ENCODE data around the gene UTP4.
"Not testable (repeated sequence)": the region's sequence is repeated elsewhere in the genome, so short reads cannot be mapped to it uniquely, and the experiment has no call there.

UTP4 gene

DNA sequence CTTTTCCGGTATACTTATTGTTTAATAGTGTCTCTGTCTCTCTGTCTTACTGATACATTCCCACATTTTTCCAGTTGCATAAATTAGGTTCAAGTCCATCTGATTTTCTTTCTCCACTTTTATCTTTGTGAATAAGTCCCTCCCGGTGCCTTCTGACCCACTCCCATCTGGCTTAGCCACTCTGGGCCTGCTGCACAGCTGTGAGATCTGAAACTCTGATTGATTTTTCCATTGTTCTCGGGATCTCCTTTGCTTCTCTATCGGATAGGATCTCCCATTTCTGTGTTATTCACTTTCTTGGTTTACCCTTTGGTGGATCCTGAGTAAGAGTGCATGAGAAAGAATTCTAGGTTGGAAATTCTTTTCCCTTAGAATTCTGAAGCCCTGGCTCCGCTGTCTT, 8.6 kb downstream of the UTP4 start:
- peaks cover 60% of the 10 kb centered on the region for H3K79me2 ChIP-seq (ENCODE audit: low read length)
- no peak overlapping the region for H3K9ac ChIP-seq (ENCODE audit: low read length)
- H3K27ac ChIP-seq (ENCODE audit: low read length), result no peak overlapping the region
- H3K27me3 ChIP-seq (ENCODE audit: low read depth, low read length), result no peaks in the 10 kb centered on the region
- H3K9me3 ChIP-seq (ENCODE audit: insufficient read depth, low read length), result no peaks in the 10 kb centered on the region
- peaks cover 61% of the 10 kb centered on the region for H3K36me3 ChIP-seq (replicated peaks; ENCODE audit: low read depth, low read length)
- no peaks in the 10 kb centered on the region for H3K4me1 ChIP-seq (ENCODE audit: low read length)
- no peak overlapping the region for H3K4me2 ChIP-seq (ENCODE audit: low read length)
- H3K4me3 ChIP-seq (ENCODE audit: low read length), result no peak overlapping the region
- no peak overlapping the region for H2AFZ ChIP-seq (ENCODE audit: low read depth, low read length)
- H4K20me1 ChIP-seq (ENCODE audit: insufficient read depth, low read length), result no peaks in the 10 kb centered on the region
- TF ChIP-seq EZH2phosphoT487 (IDR thresholded peaks at IDR 0.05; ENCODE audit: low read depth), result no peak
- TF ChIP-seq, protein P1, sequence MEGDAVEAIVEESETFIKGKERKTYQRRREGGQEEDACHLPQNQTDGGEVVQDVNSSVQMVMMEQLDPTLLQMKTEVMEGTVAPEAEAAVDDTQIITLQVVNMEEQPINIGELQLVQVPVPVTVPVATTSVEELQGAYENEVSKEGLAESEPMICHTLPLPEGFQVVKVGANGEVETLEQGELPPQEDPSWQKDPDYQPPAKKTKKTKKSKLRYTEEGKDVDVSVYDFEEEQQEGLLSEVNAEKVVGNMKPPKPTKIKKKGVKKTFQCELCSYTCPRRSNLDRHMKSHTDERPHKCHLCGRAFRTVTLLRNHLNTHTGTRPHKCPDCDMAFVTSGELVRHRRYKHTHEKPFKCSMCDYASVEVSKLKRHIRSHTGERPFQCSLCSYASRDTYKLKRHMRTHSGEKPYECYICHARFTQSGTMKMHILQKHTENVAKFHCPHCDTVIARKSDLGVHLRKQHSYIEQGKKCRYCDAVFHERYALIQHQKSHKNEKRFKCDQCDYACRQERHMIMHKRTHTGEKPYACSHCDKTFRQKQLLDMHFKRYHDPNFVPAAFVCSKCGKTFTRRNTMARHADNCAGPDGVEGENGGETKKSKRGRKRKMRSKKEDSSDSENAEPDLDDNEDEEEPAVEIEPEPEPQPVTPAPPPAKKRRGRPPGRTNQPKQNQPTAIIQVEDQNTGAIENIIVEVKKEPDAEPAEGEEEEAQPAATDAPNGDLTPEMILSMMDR (IDR thresholded peaks at IDR 0.05; ENCODE audit: low read depth, low read length), result no peak

DNA sequence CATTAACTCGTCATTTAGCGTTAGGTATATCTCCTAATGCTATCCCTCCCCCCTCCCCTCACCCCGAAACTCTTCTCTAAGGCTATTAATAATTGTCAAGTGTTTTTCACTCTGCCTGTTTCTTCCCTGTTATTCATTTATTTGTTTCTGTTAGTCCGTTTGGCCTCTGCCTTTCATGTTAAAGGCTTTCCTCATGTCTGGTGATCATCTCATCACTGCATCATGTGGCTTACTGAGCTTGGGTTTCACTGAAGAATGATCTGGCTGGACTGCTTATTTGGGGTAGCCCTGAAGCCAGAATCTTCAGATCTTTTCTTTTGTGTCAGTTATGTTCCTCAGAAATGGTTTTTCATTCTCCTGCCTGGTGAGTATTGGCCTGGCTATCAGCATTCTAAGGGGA, 9.5 kb downstream of the UTP4 start:
- no peak overlapping the region for H3K4me2 ChIP-seq (ENCODE audit: low read length)
- no peaks in the 10 kb centered on the region for H4K20me1 ChIP-seq (ENCODE audit: insufficient read depth, low read length)
- H3K9ac ChIP-seq (ENCODE audit: low read length), result no peak overlapping the region
- no peaks in the 10 kb centered on the region for H3K9me3 ChIP-seq (ENCODE audit: insufficient read depth, low read length)
- H3K79me2 ChIP-seq (ENCODE audit: low read length), result peaks cover 55% of the 10 kb centered on the region
- no peaks in the 10 kb centered on the region for H3K27me3 ChIP-seq (ENCODE audit: low read depth, low read length)
- H3K4me1 ChIP-seq (ENCODE audit: low read length), result no peaks in the 10 kb centered on the region
- H3K4me3 ChIP-seq (ENCODE audit: low read length), result no peak overlapping the region
- no peak overlapping the region for H3K27ac ChIP-seq (ENCODE audit: low read length)
- TF ChIP-seq EZH2phosphoT487 (IDR thresholded peaks at IDR 0.05; ENCODE audit: low read depth), result no peak
- TF ChIP-seq, protein P1 (IDR thresholded peaks at IDR 0.05; ENCODE audit: low read depth, low read length), result no peak
- H3K36me3 ChIP-seq (replicated peaks; ENCODE audit: low read depth, low read length), result peaks cover 63% of the 10 kb centered on the region
- H2AFZ ChIP-seq (ENCODE audit: low read depth, low read length), result no peak overlapping the region

DNA sequence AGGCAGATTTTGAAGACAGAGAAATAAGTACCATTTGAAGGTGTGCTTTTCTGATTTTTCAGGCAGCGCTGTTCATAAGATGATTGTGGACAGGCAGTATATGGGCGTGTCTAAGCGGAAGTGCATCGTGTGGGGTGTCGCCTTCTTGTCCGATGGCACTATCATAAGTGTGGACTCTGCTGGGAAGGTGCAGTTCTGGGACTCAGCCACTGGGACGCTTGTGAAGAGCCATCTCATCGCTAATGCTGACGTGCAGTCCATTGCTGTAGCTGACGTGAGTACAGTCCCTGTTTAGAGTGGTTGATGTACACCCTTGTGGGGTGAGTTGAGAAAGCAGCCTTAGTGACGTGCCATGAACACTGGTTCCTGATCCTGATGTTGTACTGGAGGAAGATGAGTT, 10.7 kb downstream of the UTP4 start:
- H3K9me3 ChIP-seq (ENCODE audit: insufficient read depth, low read length), result no peaks in the 10 kb centered on the region
- no peak overlapping the region for H2AFZ ChIP-seq (ENCODE audit: low read depth, low read length)
- no peak overlapping the region for H3K27ac ChIP-seq (ENCODE audit: low read length)
- H3K36me3 ChIP-seq (replicated peaks; ENCODE audit: low read depth, low read length), result peaks cover 55% of the 10 kb centered on the region
- no peak overlapping the region for H3K4me2 ChIP-seq (ENCODE audit: low read length)
- peaks cover 48% of the 10 kb centered on the region for H3K79me2 ChIP-seq (ENCODE audit: low read length)
- no peak overlapping the region for H3K9ac ChIP-seq (ENCODE audit: low read length)
- H3K4me3 ChIP-seq (ENCODE audit: low read length), result no peak overlapping the region
- H3K4me1 ChIP-seq (ENCODE audit: low read length), result no peaks in the 10 kb centered on the region
- no peaks in the 10 kb centered on the region for H3K27me3 ChIP-seq (ENCODE audit: low read depth, low read length)
- TF ChIP-seq EZH2phosphoT487 (IDR thresholded peaks at IDR 0.05; ENCODE audit: low read depth), result no peak
- TF ChIP-seq, protein P1 (IDR thresholded peaks at IDR 0.05; ENCODE audit: low read depth, low read length), result no peak
- H4K20me1 ChIP-seq (ENCODE audit: insufficient read depth, low read length), result no peaks in the 10 kb centered on the region

GRCh38 chr16:69145658-69146057, 13.2 kb downstream of the UTP4 start:
- H2AFZ ChIP-seq (ENCODE audit: low read depth, low read length), result no peak overlapping the region
- H3K79me2 ChIP-seq (ENCODE audit: low read length), result peaks cover 37% of the 10 kb centered on the region
- H3K4me2 ChIP-seq (ENCODE audit: low read length), result no peak overlapping the region
- no peaks in the 10 kb centered on the region for H3K4me1 ChIP-seq (ENCODE audit: low read length)
- H3K36me3 ChIP-seq (replicated peaks; ENCODE audit: low read depth, low read length), result peaks cover 47% of the 10 kb centered on the region
- H4K20me1 ChIP-seq (ENCODE audit: insufficient read depth, low read length), result no peaks in the 10 kb centered on the region
- no peaks in the 10 kb centered on the region for H3K9me3 ChIP-seq (ENCODE audit: insufficient read depth, low read length)
- no peak overlapping the region for H3K27ac ChIP-seq (ENCODE audit: low read length)
- no peaks in the 10 kb centered on the region for H3K27me3 ChIP-seq (ENCODE audit: low read depth, low read length)
- TF ChIP-seq, protein P1 (IDR thresholded peaks at IDR 0.05; ENCODE audit: low read depth, low read length), result no peak
- no peak for TF ChIP-seq EZH2phosphoT487 (IDR thresholded peaks at IDR 0.05; ENCODE audit: low read depth)
- H3K4me3 ChIP-seq (ENCODE audit: low read length), result no peak overlapping the region
- no peak overlapping the region for H3K9ac ChIP-seq (ENCODE audit: low read length)

DNA sequence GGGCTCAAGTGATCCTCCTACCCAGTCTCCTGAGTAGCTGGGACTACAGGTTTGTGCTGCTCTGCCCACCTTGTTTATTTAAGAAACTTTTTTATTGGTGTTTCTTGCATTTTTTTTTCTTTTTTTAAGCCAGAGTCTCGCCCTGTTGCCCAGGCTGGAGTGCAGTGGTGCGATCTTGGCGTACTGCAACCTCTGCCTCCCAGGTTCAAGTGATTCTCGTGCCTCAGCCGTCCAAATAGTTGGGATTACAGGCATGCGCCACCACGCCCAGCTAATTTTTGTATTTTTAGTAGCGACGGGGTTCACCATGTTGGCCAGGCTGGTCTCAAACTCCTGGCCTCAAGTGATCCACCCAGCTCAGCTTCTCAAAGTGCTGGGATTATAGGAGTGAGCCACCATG, 17.2 kb downstream of the UTP4 start:
- Histone ChIP-seq H3K36me3 (replicated peaks; ENCODE audit: low read depth, low read length) (peaks cover 47% of the 10 kb centered on the region), H3K79me2 (ENCODE audit: low read length) (peaks cover 12% of the 10 kb centered on the region)
- not testable (repeated sequence) for H3K4me2 ChIP-seq (ENCODE audit: low read length); H3K27ac ChIP-seq (ENCODE audit: low read length); H2AFZ ChIP-seq (ENCODE audit: low read depth, low read length); H3K27me3 ChIP-seq (ENCODE audit: low read depth, low read length); H3K4me1 ChIP-seq (ENCODE audit: low read length); H4K20me1 ChIP-seq (ENCODE audit: insufficient read depth, low read length); H3K9me3 ChIP-seq (ENCODE audit: insufficient read depth, low read length); H3K4me3 ChIP-seq (ENCODE audit: low read length); H3K9ac ChIP-seq (ENCODE audit: low read length)
